HG03342 (cell line): ENCODE results near the gene UGGT2.

Experiments used
- ATAC-seq: cut with Tn5 transposase; IDR thresholded peaks from one replicate; pipeline ENCODE4 v1.9.1; 2021; ENCODE audit warnings: mild to moderate bottlenecking, moderate library complexity; ENCODE audit not compliant: unreplicated experiment

UGGT2 gene

GRCh38 chr13:95756072-95756471 is 297.1 kb downstream of the UGGT2 start:
- ATAC-seq = no peak

GRCh38 chr13:95754069-95754468 is 299.1 kb downstream of the UGGT2 start:
- ATAC-seq = no peak

GRCh38 chr13:95752677-95753076 is 300.5 kb downstream of the UGGT2 start:
- ATAC-seq = no peak
